Smooth muscle cell (in vitro differentiated cells): ENCODE measurements around the gene JARID2. TPM values are rescaled to one million over a fixed set of nuclear protein-coding genes. Genes with fewer than 3 reads are reported as not detected.

Source experiments
- DNase-seq: peaks from one replicate; lab custom pipeline; 2025; ENCODE audit not compliant: unreplicated experiment; lab: John Stamatoyannopoulos, UW
- H2AFZ ChIP-seq: fragments of 200-600 bp; sonication (generic); 2 replicates; pipeline ENCODE4 v1.6.0; 2016; ENCODE audit warnings: antibody characterized with exemption, low read depth, mild to moderate bottlenecking
- H3F3A ChIP-seq: fragments of 200-600 bp; sonication (generic); 2 replicates; pipeline ENCODE4 v1.6.0; 2017; ENCODE audit warnings: antibody characterized with exemption, low read depth
- H3K27ac ChIP-seq: fragments of 200-600 bp; sonication (generic); 2 replicates; pipeline ENCODE4 v1.5.1; 2016; ENCODE audit warnings: low read depth, mild to moderate bottlenecking
- H3K27me3 ChIP-seq: fragments of 200-600 bp; sonication (generic); 2 replicates; pipeline ENCODE4 v1.6.1; 2016; ENCODE audit warnings: low read depth, mild to moderate bottlenecking
- H3K36me3 ChIP-seq: fragments of 200-600 bp; sonication (generic); 2 replicates; pipeline ENCODE4 v1.5.1; 2016; ENCODE audit warnings: low read depth
- H3K4me1 ChIP-seq: fragments of 200-600 bp; sonication (generic); 2 replicates; pipeline ENCODE4 v1.5.1; 2016; ENCODE audit warnings: low read depth
- H3K4me2 ChIP-seq: fragments of 200-600 bp; sonication (generic); 2 replicates; pipeline ENCODE4 v1.6.0; 2016; ENCODE audit warnings: mild to moderate bottlenecking
- H3K4me3 ChIP-seq: fragments of 200-600 bp; sonication (generic); 2 replicates; pipeline ENCODE4 v1.5.1; 2016; ENCODE audit warnings: mild to moderate bottlenecking
- H3K79me2 ChIP-seq: fragments of 200-600 bp; sonication (generic); 2 replicates; pipeline ENCODE4 v1.6.0; 2016; ENCODE audit warnings: low read depth, mild to moderate bottlenecking
- H3K9ac ChIP-seq: fragments of 200-600 bp; sonication (generic); 2 replicates; pipeline ENCODE4 v1.6.0; 2016; ENCODE audit warnings: low read depth
- H3K9me3 ChIP-seq: fragments of 200-600 bp; sonication (generic); replicated peaks from 2 replicates; pipeline ENCODE4 v1.5.1; 2016; ENCODE audit warnings: low read depth
- H4K20me1 ChIP-seq: fragments of 200-600 bp; sonication (generic); 2 replicates; pipeline ENCODE4 v1.6.0; 2016; ENCODE audit warnings: low read depth
- CTCF ChIP-seq: fragments of 200-600 bp; sonication (generic); IDR thresholded peaks from 2 replicates; pipeline ENCODE4 v1.5.1; 2017; ENCODE audit warnings: borderline replicate concordance, mild to moderate bottlenecking, antibody characterized with exemption; ENCODE audit not compliant: insufficient read depth, poor library complexity, severe bottlenecking
- WGBS: methylation state at CpG from one replicate; pipeline ENCODE4 v1.1.7; 2016; ENCODE audit warnings: low lambda C conversion rate; 5-methylcytosine and 5-hydroxymethylcytosine counted together
- polyA plus RNA-seq: library from polyadenylated mRNA; unstranded; fragments of >200 nt; fragmentation: Nextera tagmentation; extraction: Ambion mirVana; gene quantifications from 2 replicates; pipeline ENCODE4 v1.2.1, GENCODE V29; 2016
- total RNA-seq: library from RNA; depleted of rRNA; stranded (reverse); fragments of >200 nt; gene quantifications from 2 replicates; pipeline ENCODE4 v1.2.3, GENCODE V29; 2014

Gene JARID2
- total and polyA plus RNA-seq, 2 experiments from 2014 or later = 5.2 to 10.2 TPM

GRCh38 chr6:15220062-15220461, 25.8 kb upstream of the JARID2 start:
- no peaks in the 10 kb centered on the region for H3K79me2 ChIP-seq

GRCh38 chr6:15227827-15228318, 18.0 kb upstream of the JARID2 start:
- 91% methylated on average over 7 of the region's 7 CpGs for WGBS
- H2AFZ ChIP-seq = no peak overlapping the region
- H3K4me1 ChIP-seq = peaks cover 4% of the 10 kb centered on the region
- no peaks in the 10 kb centered on the region for H3K36me3 ChIP-seq
- H3K9ac ChIP-seq = no peak overlapping the region
- no peak overlapping the region for H3K4me2 ChIP-seq
- no peak for DNase-seq
- no peaks in the 10 kb centered on the region for H4K20me1 ChIP-seq
- H3K79me2 ChIP-seq = no peaks in the 10 kb centered on the region
- no peak overlapping the region for H3K27ac ChIP-seq
- H3K4me3 ChIP-seq = no peak overlapping the region
- no peaks in the 10 kb centered on the region for H3K9me3 ChIP-seq
- TF ChIP-seq CTCF = no peak
- H3K27me3 ChIP-seq = no peaks in the 10 kb centered on the region
- H3F3A ChIP-seq = no peaks in the 10 kb centered on the region

More at GRCh38 chr6:15220062-15220461, 25.8 kb upstream of the JARID2 start:
- no peaks in the 10 kb centered on the region for H3K4me1 ChIP-seq
- H3K36me3 ChIP-seq = no peaks in the 10 kb centered on the region
- DNase-seq = no peak
- 100% methylated on average over 2 of the region's 2 CpGs for WGBS
- no peak overlapping the region for H3K27ac ChIP-seq
- TF ChIP-seq CTCF = no peak
- no peak overlapping the region for H3K4me2 ChIP-seq
- no peaks in the 10 kb centered on the region for H3K9me3 ChIP-seq
- no peaks in the 10 kb centered on the region for H3F3A ChIP-seq
- H2AFZ ChIP-seq = no peak overlapping the region
- H3K4me3 ChIP-seq = no peak overlapping the region
- no peak overlapping the region for H3K9ac ChIP-seq
- no peaks in the 10 kb centered on the region for H3K27me3 ChIP-seq
- H4K20me1 ChIP-seq = no peaks in the 10 kb centered on the region

- Histone ChIP-seq H3K4me2 (no peak overlapping the region), H4K20me1 (no peaks in the 10 kb centered on the region), H3K9me3 (no peaks in the 10 kb centered on the region), H3K36me3 (no peaks in the 10 kb centered on the region), H3F3A (no peaks in the 10 kb centered on the region), H2AFZ (no peak overlapping the region), H3K79me2 (no peaks in the 10 kb centered on the region), H3K4me3 (no peak overlapping the region), H3K27ac (no peak overlapping the region), H3K4me1 (peaks cover 4% of the 10 kb centered on the region), H3K9ac (no peak overlapping the region), H3K27me3 (no peaks in the 10 kb centered on the region)
- WGBS = 80% methylated on average over 3 of the region's 3 CpGs
- no peak for TF ChIP-seq CTCF
- no peak for DNase-seq
These were observed 15.0 kb upstream of the JARID2 start for GRCh38 chr6:15230827-15231226.

- Histone ChIP-seq H2AFZ (no peak overlapping the region), H4K20me1 (no peaks in the 10 kb centered on the region), H3K27me3 (no peaks in the 10 kb centered on the region), H3K9me3 (no peaks in the 10 kb centered on the region), H3K27ac (no peak overlapping the region), H3K4me3 (no peak overlapping the region), H3K79me2 (no peaks in the 10 kb centered on the region), H3F3A (no peaks in the 10 kb centered on the region), H3K9ac (no peak overlapping the region), H3K4me1 (no peaks in the 10 kb centered on the region), H3K4me2 (no peak overlapping the region), H3K36me3 (no peaks in the 10 kb centered on the region)
- no peak for DNase-seq
- no peak for TF ChIP-seq CTCF
- 89% methylated on average over 7 of the region's 7 CpGs for WGBS
These were observed 12.9 kb upstream of the JARID2 start for GRCh38 chr6:15232836-15233510.
